Liver (tissue), 9 donors: ENCODE data around the gene AHSG. TPM values are rescaled to one million over a fixed set of nuclear protein-coding genes. Genes with fewer than 3 reads are reported as not detected.

Experiments
- DNase-seq: peaks from one replicate; pipeline ENCODE4 v3.0.0-alpha.2; 2017; ENCODE audit warnings: low spot score
- H3K27ac ChIP-seq, 2 donors: one replicate each; pipeline ENCODE4 v1.7.0; 2013; ENCODE audit warnings: inconsistent platforms in 2 of 2, low read length in 2 of 2, control low read depth in 1 of 2, low read depth in 1 of 2, mild to moderate bottlenecking in 1 of 2
- H3K27me3 ChIP-seq, 4 donors: one replicate each; pipeline versions ENCODE4 v1.6.1 to v1.7.0; 2013; ENCODE audit warnings: low read length in 3 of 4, inconsistent platforms in 1 of 4, mild to moderate bottlenecking in 1 of 4, moderate library complexity in 1 of 4; ENCODE audit not compliant: control insufficient read depth in 4 of 4, insufficient read depth in 4 of 4
- H3K36me3 ChIP-seq, 4 donors: one replicate each; pipeline versions ENCODE4 v1.6.1 to v1.7.0; 2013; ENCODE audit warnings: low read length in 3 of 4, mild to moderate bottlenecking in 3 of 4, low read depth in 1 of 4, moderate library complexity in 1 of 4; ENCODE audit not compliant: control insufficient read depth in 4 of 4, insufficient read depth in 3 of 4
- H3K4me1 ChIP-seq, 4 donors: one replicate each; pipeline versions ENCODE4 v1.6.1 to v1.7.0; 2013; ENCODE audit warnings: low read length in 3 of 4, mild to moderate bottlenecking in 3 of 4, moderate library complexity in 1 of 4; ENCODE audit not compliant: control insufficient read depth in 4 of 4, insufficient read depth in 4 of 4
- H3K4me3 ChIP-seq, 3 donors: one replicate each; pipeline versions ENCODE4 v1.6.1 to v1.7.0; 2013; ENCODE audit warnings: low read length in 3 of 3, control low read depth in 1 of 3, low read depth in 1 of 3, mild to moderate bottlenecking in 1 of 3
- H3K9ac ChIP-seq, 2 donors: one replicate each; pipeline ENCODE4 v1.7.0; 2013; ENCODE audit warnings: low read length in 2 of 2, mild to moderate bottlenecking in 2 of 2, moderate library complexity in 2 of 2, control low read depth in 1 of 2, low read depth in 1 of 2
- H3K9me3 ChIP-seq, 4 donors: one replicate each; pipeline versions ENCODE4 v1.6.1 to v1.7.0; 2013; ENCODE audit warnings: low read length in 3 of 4; ENCODE audit not compliant: control insufficient read depth in 4 of 4
- ATF3 ChIP-seq: IDR thresholded peaks from 2 replicates; pipeline ENCODE4 v1.6.1; 2016; ENCODE audit warnings: antibody characterized with exemption
- CTCF ChIP-seq: fragments of 150-350 bp; IDR thresholded peaks from 2 replicates; pipeline ENCODE4 v1.5.1; 2017; ENCODE audit warnings: improper control_type of control experiment, low read depth, low read length; ENCODE audit not compliant: missing input control
- FOXA1 ChIP-seq: IDR thresholded peaks from 2 replicates; pipeline ENCODE4 v1.6.1; 2016; ENCODE audit warnings: antibody characterized with exemption
- FOXA2 ChIP-seq: IDR thresholded peaks from 2 replicates; pipeline ENCODE4 v1.6.1; 2016; ENCODE audit warnings: antibody characterized with exemption
- GABPA ChIP-seq, 2 donors: IDR thresholded peaks in 1 of 2; conservative IDR thresholded peaks in 1 of 2; 2 replicates each; pipeline ENCODE4 v1.6.1; 2016; ENCODE audit warnings: antibody characterized with exemption in 2 of 2, mild to moderate bottlenecking in 1 of 2, moderate library complexity in 1 of 2
- HNF4G ChIP-seq: IDR thresholded peaks from 2 replicates; pipeline ENCODE4 v1.6.1; 2016; ENCODE audit warnings: antibody characterized with exemption
- JUND ChIP-seq, 2 donors: IDR thresholded peaks; 2 replicates each; pipeline ENCODE4 v1.6.1; 2016; ENCODE audit warnings: antibody characterized with exemption in 2 of 2
- MAX ChIP-seq: IDR thresholded peaks from 2 replicates; pipeline ENCODE4 v1.6.1; 2016; ENCODE audit warnings: antibody characterized with exemption
- NR2F2 ChIP-seq: IDR thresholded peaks from 2 replicates; pipeline ENCODE4 v1.6.1; 2016; ENCODE audit warnings: antibody characterized with exemption
- RAD21 ChIP-seq, 2 donors: IDR thresholded peaks; 2 replicates each; pipeline ENCODE4 v1.6.1; 2016; ENCODE audit warnings: antibody characterized with exemption in 2 of 2, mild to moderate bottlenecking in 2 of 2
- REST ChIP-seq: IDR thresholded peaks from 2 replicates; pipeline ENCODE4 v1.6.1; 2016; ENCODE audit warnings: antibody characterized with exemption, mild to moderate bottlenecking
- RXRA ChIP-seq, 2 donors: IDR thresholded peaks; 2 replicates each; pipeline ENCODE4 v1.6.1; 2017 to 2018; ENCODE audit warnings: antibody characterized with exemption in 2 of 2, mild to moderate bottlenecking in 1 of 2
- SP1 ChIP-seq: IDR thresholded peaks from 2 replicates; pipeline ENCODE4 v1.6.1; 2018; ENCODE audit warnings: antibody characterized with exemption, mild to moderate bottlenecking
- TAF1 ChIP-seq: conservative IDR thresholded peaks from 2 replicates; pipeline ENCODE4 v1.6.1; 2016; ENCODE audit warnings: antibody characterized with exemption, mild to moderate bottlenecking
- YY1 ChIP-seq: IDR thresholded peaks from 2 replicates; pipeline ENCODE4 v1.6.1; 2016; ENCODE audit warnings: antibody characterized with exemption, mild to moderate bottlenecking
- ZBTB33 ChIP-seq: IDR thresholded peaks from 2 replicates; pipeline ENCODE4 v1.6.1; 2016; ENCODE audit warnings: antibody characterized with exemption
- WGBS: extraction: QIAGEN DNeasy Blood & Tissue Kit; methylation state at CpG from one replicate; pipeline ENCODE4 v1.1.7; 2013; 5-methylcytosine and 5-hydroxymethylcytosine counted together
- polyA plus RNA-seq, 2 donors: library from polyadenylated mRNA; stranded (reverse) in 1 of 2; unstranded in 1 of 2; fragments of 200-250 nt in 1 of 2; fragments of >200 nt in 1 of 2; fragmentation: Nextera tagmentation in 1 of 2; extraction: Ambion mirVana in 1 of 2; gene quantifications; one replicate each; pipeline versions ENCODE4 v1.2.1 to v1.2.3, GENCODE V29; 2013 to 2015
- total RNA-seq, 2 donors: library from RNA; depleted of rRNA; stranded (reverse); fragments of >200 nt; gene quantifications; one replicate each; pipeline ENCODE4 v1.2.3, GENCODE V29; 2014
- donor health status: healthy.
- donor health status: healthy.
- donor health status: healthy.
- donor health status: healthy.
- donor health status: healthy.

Gene AHSG
- total and polyA plus RNA-seq, 4 donors = 965 to 4,470 (median 2,050) TPM

- TF ChIP-seq HNF4G (no peak), ATF3 (no peak)
- Histone ChIP-seq H3K27ac (no peak overlapping the region), H3K4me3 (no peak overlapping the region), H3K36me3 (peaks cover 0 to 59% (median 31%) of the 10 kb centered on the region in 4 donors), H3K4me1 (peaks cover 0 to 30% (median 17%) of the 10 kb centered on the region in 4 donors), H3K27me3 (no peaks in the 10 kb centered on the region), H3K9ac (no peak overlapping the region), H3K9me3 (peaks cover 0 to 5% (median under 1%) of the 10 kb centered on the region in 4 donors)
- no peak for DNase-seq
- 86% methylated on average over 1 of the region's 1 CpG for WGBS
Measured at GRCh38 chr3:186646841-186647240, 34.0 kb downstream of the AHSG start.

GRCh38 chr3:186648851-186649250 is 36.0 kb downstream of the AHSG start:
- WGBS = 96% methylated on average over 1 of the region's 1 CpG
- Histone ChIP-seq H3K36me3 (peaks cover 3 to 75% (median 48%) of the 10 kb centered on the region in 4 donors), H3K27me3 (no peaks in the 10 kb centered on the region)

More at GRCh38 chr3:186648851-186649250, 36.0 kb downstream of the AHSG start:
- Histone ChIP-seq H3K27ac (no peak overlapping the region), H3K4me1 (peaks cover 0 to 11% (median 2%) of the 10 kb centered on the region in 4 donors), H3K9me3 (peaks cover 0 to 22% (median 7%) of the 10 kb centered on the region in 4 donors), H3K4me3 (no peak overlapping the region), H3K9ac (no peak overlapping the region)
- DNase-seq = no peak
- TF ChIP-seq GABPA (IDR thresholded peaks at IDR 0.05 in 1 of 2, conservative IDR thresholded peaks at IDR 0.05 in 1 of 2) (no peak), SP1 (no peak), RAD21 (IDR thresholded peaks at IDR 0.05) (no peak), CTCF (no peak), REST (no peak), RXRA (IDR thresholded peaks at IDR 0.05) (no peak), MAX (no peak), ZBTB33 (no peak), JUND (IDR thresholded peaks at IDR 0.05) (no peak), TAF1 (no peak), FOXA2 (no peak), YY1 (no peak), NR2F2 (no peak), FOXA1 (no peak)
